ENCODE results near the gene SWI5.
A peak's percentile ranks its signal among the peaks of the same experiment; 100 is the strongest.

The SWI5 gene

DNA sequence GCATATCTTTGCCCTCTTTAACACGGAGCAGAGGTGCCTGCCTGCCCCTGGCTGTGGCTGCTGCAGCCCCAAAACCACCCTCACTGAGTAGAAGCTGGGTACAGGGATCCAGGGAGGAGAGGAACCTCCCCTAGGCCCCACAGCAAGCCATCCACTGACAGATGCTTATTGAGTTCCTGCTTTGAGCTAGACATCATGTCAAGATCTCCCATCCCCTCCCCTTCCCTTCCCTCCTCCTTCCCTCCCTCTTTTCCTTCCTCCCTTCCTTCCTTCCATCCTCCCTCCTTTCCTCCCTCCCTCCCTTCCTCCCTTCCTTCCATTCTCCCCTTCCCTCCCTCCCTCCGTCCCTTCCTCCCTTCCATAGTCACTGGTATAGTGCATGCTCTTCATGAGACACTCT, 29.6 kb upstream of the SWI5 start:
- H3K27ac ChIP-seq: peak overlapping the region; percentile 33
- CTCF ChIA-PET: no interaction called here
- DNase-seq (ENCODE audit: low spot score): no peak
- TF ChIP-seq, protein P1, sequence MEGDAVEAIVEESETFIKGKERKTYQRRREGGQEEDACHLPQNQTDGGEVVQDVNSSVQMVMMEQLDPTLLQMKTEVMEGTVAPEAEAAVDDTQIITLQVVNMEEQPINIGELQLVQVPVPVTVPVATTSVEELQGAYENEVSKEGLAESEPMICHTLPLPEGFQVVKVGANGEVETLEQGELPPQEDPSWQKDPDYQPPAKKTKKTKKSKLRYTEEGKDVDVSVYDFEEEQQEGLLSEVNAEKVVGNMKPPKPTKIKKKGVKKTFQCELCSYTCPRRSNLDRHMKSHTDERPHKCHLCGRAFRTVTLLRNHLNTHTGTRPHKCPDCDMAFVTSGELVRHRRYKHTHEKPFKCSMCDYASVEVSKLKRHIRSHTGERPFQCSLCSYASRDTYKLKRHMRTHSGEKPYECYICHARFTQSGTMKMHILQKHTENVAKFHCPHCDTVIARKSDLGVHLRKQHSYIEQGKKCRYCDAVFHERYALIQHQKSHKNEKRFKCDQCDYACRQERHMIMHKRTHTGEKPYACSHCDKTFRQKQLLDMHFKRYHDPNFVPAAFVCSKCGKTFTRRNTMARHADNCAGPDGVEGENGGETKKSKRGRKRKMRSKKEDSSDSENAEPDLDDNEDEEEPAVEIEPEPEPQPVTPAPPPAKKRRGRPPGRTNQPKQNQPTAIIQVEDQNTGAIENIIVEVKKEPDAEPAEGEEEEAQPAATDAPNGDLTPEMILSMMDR (conservative IDR thresholded peaks at IDR 0.05; ENCODE audit: low read depth): no peak
- POLR2A ChIA-PET (ENCODE audit: low non-redundant PET): no interaction called here

DNA sequence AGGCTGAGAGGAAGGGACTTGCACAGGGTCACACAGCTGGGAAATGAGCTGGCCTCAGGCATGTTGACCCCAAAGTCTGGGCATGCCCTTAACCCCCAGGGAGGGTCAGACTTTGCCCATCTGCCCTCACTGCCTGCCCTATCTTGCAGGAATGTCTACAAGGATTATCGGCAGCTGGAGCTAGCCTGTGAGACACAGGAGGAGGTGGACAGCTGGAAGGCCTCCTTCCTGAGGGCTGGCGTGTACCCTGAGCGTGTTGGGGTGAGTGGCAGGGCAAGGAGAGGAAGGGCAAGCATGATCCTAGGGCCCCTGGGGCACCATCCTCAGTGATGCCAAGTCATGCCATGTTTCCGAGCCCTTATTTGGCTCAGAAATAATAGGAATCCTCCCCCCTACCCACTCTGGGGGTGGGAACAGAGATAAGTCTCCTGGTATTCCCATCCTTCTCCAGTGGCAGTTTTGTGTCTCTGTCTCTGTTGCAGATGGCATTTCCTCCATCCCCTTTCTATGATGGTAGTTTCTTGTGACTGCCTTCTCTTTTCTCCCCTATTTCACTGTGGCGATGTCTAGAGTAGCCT, 28.8 kb upstream of the SWI5 start:
- ChIA-PET CTCF (no interaction called here), POLR2A (ENCODE audit: low non-redundant PET) (no interaction called here)
- DNase-seq (ENCODE audit: low spot score): no peak
- TF ChIP-seq, protein P1 (conservative IDR thresholded peaks at IDR 0.05; ENCODE audit: low read depth): no peak
- peak overlapping the region; percentile 33 for H3K27ac ChIP-seq

DNA sequence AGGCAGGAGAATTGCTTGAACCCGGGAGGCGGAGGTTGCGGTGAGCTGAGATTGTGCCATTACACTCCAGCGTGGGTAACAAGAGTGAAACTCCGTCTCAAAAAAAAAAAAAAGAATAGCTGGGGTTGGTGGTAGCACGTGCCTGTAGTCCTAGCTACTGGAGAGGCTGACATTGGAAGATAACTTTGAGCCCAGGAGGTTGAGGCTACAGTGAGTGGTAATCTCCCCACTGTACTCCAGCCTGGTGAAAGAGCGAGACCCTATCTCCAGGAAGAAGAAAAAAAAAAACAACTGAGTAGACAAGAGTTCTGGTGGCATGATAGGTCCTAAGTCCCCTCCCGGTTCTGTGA, 26.5 kb upstream of the SWI5 start:
- CTCF ChIA-PET: interaction anchor here (0.6 to 0.7 kb wide), 3 partner anchors 132 to 1526 kb away, joined by 4 to 6 read pairs (median 4); no protein-coding TSS in a partner anchor
- DNase-seq (ENCODE audit: low spot score): no peak
- TF ChIP-seq, protein P1 (conservative IDR thresholded peaks at IDR 0.05; ENCODE audit: low read depth): no peak
- peak overlapping the region; percentile 54 for H3K27ac ChIP-seq
- POLR2A ChIA-PET (ENCODE audit: low non-redundant PET): interaction anchor here (1.3 kb wide), 1 partner anchor 26 kb away, joined by 4 read pairs; the partner anchor contains the start of genes GOLGA2 and SWI5

DNA sequence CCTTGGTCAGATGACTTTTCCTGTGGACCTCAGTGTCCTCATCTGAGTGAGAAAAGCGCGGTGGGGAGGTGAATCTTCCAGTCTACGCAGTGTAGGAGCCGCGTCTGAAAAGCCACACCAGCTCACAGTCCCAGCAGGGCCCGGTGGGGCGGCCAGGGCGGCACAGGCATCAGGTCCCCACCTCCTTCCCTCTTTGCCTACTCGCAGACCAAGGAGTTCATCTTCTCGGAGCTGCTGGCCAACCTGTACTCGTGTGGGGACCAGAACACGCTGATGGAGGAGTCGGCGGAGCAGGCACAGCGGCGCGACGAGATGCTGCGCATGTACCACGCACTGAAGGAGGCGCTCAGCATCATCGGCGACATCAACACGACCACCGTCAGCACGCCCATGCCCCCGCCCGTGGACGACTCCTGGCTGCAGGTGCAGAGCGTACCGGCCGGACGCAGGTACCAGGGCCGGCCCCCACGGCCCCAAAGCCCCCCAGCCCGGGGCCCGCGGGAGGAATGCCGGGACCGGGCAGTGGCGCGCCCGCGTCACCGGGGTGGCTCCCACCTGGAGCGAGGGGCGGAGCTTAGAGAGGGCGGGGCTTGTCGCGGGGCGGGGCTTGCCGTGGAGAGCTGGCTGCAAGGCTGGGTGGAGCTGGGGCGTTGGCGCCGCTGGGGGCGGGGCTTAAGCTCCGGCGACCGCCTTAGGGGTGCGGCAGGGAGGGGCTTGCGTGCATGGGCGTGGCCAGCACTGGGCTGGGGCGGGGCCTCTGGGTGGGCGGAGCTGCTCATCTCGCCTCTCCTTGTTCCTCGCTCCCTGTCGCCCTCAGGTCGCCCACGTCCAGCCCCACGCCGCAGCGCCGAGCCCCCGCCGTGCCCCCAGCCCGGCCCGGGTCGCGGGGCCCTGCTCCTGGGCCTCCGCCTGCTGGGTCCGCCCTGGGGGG, 25.9 kb upstream of the SWI5 start:
- ChIA-PET POLR2A (ENCODE audit: low non-redundant PET) (interaction anchor here (0.5 to 1.3 kb wide), 3 partner anchors 17 to 46 kb away, joined by 3 to 4 read pairs (median 3); partner anchors contain the start of genes GOLGA2 and SWI5), CTCF (interaction anchor here (0.6 to 1.4 kb wide), 5 partner anchors 126 to 662 kb away, joined by 3 to 6 read pairs (median 4); no protein-coding TSS in a partner anchor)
- peak; percentile 99 for DNase-seq (ENCODE audit: low spot score)
- TF ChIP-seq, protein P1 (conservative IDR thresholded peaks at IDR 0.05; ENCODE audit: low read depth): no peak
- H3K27ac ChIP-seq: peak overlapping the region; percentile 54

DNA sequence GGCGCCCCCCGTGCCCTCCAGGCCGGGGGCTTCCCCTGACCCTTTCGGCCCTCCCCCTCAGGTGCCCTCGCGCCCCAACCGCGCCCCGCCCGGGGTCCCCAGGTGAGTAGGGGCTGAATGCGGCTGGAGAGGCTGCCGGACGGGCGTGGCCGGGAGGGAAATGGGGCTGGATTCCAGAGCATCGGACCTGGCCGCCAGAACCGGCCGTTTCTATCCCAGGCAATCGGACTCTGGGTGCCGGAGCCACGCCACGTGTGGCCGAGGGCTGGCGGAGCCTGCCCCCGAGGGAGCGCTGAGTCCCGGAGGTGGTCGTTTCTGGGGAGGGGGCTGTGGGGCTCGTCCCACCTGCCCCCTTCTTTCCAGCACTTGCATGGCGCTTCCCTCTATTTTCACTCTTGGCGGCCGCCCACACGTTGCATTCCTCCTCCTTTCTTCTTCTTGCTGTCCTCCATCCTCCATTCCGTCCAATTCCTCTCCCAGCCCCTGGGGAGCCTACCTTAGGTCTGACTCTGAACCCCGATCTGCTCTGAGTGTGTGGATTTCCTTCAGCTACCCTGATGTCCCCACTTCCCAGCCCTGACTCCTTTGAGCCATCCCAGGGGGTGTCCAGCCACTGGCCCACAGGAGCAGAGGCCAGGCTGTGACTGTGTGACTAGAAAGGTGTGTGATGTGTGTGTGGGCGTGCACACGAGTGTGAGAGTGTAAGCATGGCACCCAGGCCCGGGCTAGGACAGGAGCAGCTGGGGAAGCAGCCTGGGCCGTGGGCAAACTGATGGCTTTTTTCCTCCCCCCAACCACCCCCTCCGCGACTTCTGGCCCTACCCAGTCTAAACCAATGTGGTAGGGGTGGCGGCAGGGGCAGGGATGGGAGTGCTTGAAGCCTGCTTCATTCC, 25.0 kb upstream of the SWI5 start:
- TF ChIP-seq, protein P1 (conservative IDR thresholded peaks at IDR 0.05; ENCODE audit: low read depth): no peak
- ChIA-PET CTCF (interaction anchor here (0.6 to 1.4 kb wide), 4 partner anchors 133 to 1999 kb away, joined by 3 to 4 read pairs (median 4); no protein-coding TSS in a partner anchor), POLR2A (ENCODE audit: low non-redundant PET) (interaction anchor here (0.5 to 1.3 kb wide), 3 partner anchors 18 to 47 kb away, joined by 3 to 4 read pairs (median 3); partner anchors contain the start of genes GOLGA2 and SWI5)
- H3K27ac ChIP-seq: peak overlapping the region; percentile 54
- DNase-seq (ENCODE audit: low spot score): no peak
